GM12878 (cell line): ENCODE data around the gene LPIN2. TPM values are rescaled to one million over a fixed set of nuclear protein-coding genes. Genes with fewer than 3 reads are reported as not detected.
A peak's percentile ranks its signal among the peaks of the same experiment; 100 is the strongest.

Source experiments
- ATF7 ChIP-seq: fragments of 450-650 bp; IDR thresholded peaks from 2 replicates; pipeline ENCODE4 v1.6.1; 2016; ENCODE audit warnings: low read depth, mild to moderate bottlenecking
- CTCF ChIP-seq, 3 experiments: IDR thresholded peaks in 2 of 3; conservative IDR thresholded peaks in 1 of 3; 2 replicates each; pipeline ENCODE4 v1.5.1; 2011; ENCODE audit warnings: low read depth in 3 of 3, low read length in 3 of 3, mild to moderate bottlenecking in 3 of 3, control low read depth in 2 of 3, moderate library complexity in 2 of 3, inconsistent platforms in 1 of 3, mixed read lengths in 1 of 3; ENCODE audit not compliant: control insufficient read depth in 2 of 3, insufficient read depth in 1 of 3; ENCODE audit errors: extremely low read depth in 1 of 3
- GATAD2B ChIP-seq: fragments of 450-650 bp; conservative IDR thresholded peaks from 2 replicates; pipeline ENCODE4 v1.6.1; 2017; ENCODE audit warnings: low read depth, mild to moderate bottlenecking, moderate library complexity
- MTA2 ChIP-seq: fragments of 450-650 bp; IDR thresholded peaks from 2 replicates; pipeline ENCODE4 v1.6.1; 2016; ENCODE audit warnings: low read depth, mild to moderate bottlenecking, moderate library complexity
- MTA3 ChIP-seq: IDR thresholded peaks from 2 replicates; pipeline ENCODE4 v1.6.1; 2012; ENCODE audit warnings: low read length, inconsistent platforms, borderline replicate concordance
- NKRF ChIP-seq: fragments of 450-650 bp; conservative IDR thresholded peaks from 2 replicates; pipeline ENCODE4 v1.6.1; 2017; ENCODE audit warnings: mild to moderate bottlenecking, moderate library complexity
- PAX5 ChIP-seq: IDR thresholded peaks from 2 replicates; pipeline ENCODE4 v1.6.1; 2011; ENCODE audit warnings: low read depth, low read length, borderline replicate concordance
- RELB ChIP-seq: fragments of 450-650 bp; IDR thresholded peaks from 2 replicates; pipeline ENCODE4 v1.6.1; 2017; ENCODE audit warnings: low read depth, mild to moderate bottlenecking, moderate library complexity
- SMAD5 ChIP-seq: IDR thresholded peaks from 2 replicates; pipeline ENCODE4 v1.6.1; 2016; ENCODE audit warnings: antibody characterized with exemption, low read depth
- SRF ChIP-seq, 2 experiments: IDR thresholded peaks; 2 replicates each; pipeline ENCODE4 v1.6.1; 2011; ENCODE audit warnings: low read depth in 2 of 2, low read length in 2 of 2, mild to moderate bottlenecking in 1 of 2, moderate library complexity in 1 of 2
- STAT1 ChIP-seq: fragments of 450-650 bp; conservative IDR thresholded peaks from 2 replicates; pipeline ENCODE4 v1.6.1; 2014; ENCODE audit warnings: antibody characterized with exemption, mild to moderate bottlenecking
- TCF3 ChIP-seq: IDR thresholded peaks from 2 replicates; pipeline ENCODE4 v1.6.1; 2012; ENCODE audit warnings: low read depth, mild to moderate bottlenecking, low read length, borderline replicate concordance; ENCODE audit not compliant: insufficient read depth
- ZSCAN29 ChIP-seq: fragments of 450-650 bp; IDR thresholded peaks from 2 replicates; pipeline ENCODE4 v1.6.1; 2017; ENCODE audit warnings: mild to moderate bottlenecking, moderate library complexity
- polyA plus RNA-seq, 11 experiments: library from polyadenylated mRNA; depleted of rRNA in 4 of 11; unstranded in 6 of 11; stranded (reverse) in 5 of 11; fragments of >200 nt; fragmentation: Nextera tagmentation in 4 of 11; fragmentation: Illumina TruSeq in 1 of 11; extraction: Ambion mirVana in 4 of 11; extraction: Trizol in 1 of 11; gene quantifications; 1 replicate in 1 of 11; 2 replicates in 10 of 11; pipeline versions ENCODE4 v1.2.1 to v1.2.3, GENCODE V29; 2011 to 2016; ENCODE audit warnings: inconsistent platforms in 2 of 11, missing spikeins in 2 of 11, low read depth in 1 of 11
- total RNA-seq, 4 experiments: library from RNA; depleted of rRNA in 3 of 4; stranded (reverse); fragments of >200 nt in 3 of 4; fragmentation: Illumina TruSeq in 1 of 4; extraction: Trizol in 1 of 4; gene quantifications; 2 replicates each; pipeline versions ENCODE4 v1.2.1 to v1.2.3, GENCODE V29; 2013 to 2021

LPIN2 gene
- total and polyA plus RNA-seq, 10 of the 15 experiments (the other 5 are each of a cell fraction or from before 2014, with no cell fraction given), result 4.1 to 28.0 (median 15.9) TPM

GRCh38 chr18:2970772-2971659 is 41.9 kb downstream of the LPIN2 start (continued):
- TF ChIP-seq RELB (no peak), MTA2 (peak; percentile 49), TCF3 (no peak), SMAD5 (no peak), GATAD2B (peak; percentile 51; the same call in 1 of the 2 replicates), SRF (IDR thresholded peaks at IDR 0.05; ENCODE audit: low read depth in 2 of 2, low read length in 2 of 2) (no peak), PAX5 (peak; percentile 52; the same call in 1 of the 2 replicates), MTA3 (no peak), ATF7 (0 out of 2 replicates have a peak, but pooled peaks have one; percentile 13), ZSCAN29 (no peak), NKRF (no peak), STAT1 (no peak), CTCF (IDR thresholded peaks at IDR 0.05 in 2 of 3, conservative IDR thresholded peaks at IDR 0.05 in 1 of 3; ENCODE audit: control insufficient read depth in 2 of 3, extremely low read depth in 1 of 3, insufficient read depth in 1 of 3, low read depth in 3 of 3, low read length in 3 of 3) (0 out of 6 replicates have a peak, but pooled peaks of 1 of the 3 experiments have one; percentile 19)
